ENCODE data around the gene PLOD1.
"Not testable (repeated sequence)": the region's sequence is repeated elsewhere in the genome, so short reads cannot be mapped to it uniquely, and the experiment has no call there.

The PLOD1 gene

DNA sequence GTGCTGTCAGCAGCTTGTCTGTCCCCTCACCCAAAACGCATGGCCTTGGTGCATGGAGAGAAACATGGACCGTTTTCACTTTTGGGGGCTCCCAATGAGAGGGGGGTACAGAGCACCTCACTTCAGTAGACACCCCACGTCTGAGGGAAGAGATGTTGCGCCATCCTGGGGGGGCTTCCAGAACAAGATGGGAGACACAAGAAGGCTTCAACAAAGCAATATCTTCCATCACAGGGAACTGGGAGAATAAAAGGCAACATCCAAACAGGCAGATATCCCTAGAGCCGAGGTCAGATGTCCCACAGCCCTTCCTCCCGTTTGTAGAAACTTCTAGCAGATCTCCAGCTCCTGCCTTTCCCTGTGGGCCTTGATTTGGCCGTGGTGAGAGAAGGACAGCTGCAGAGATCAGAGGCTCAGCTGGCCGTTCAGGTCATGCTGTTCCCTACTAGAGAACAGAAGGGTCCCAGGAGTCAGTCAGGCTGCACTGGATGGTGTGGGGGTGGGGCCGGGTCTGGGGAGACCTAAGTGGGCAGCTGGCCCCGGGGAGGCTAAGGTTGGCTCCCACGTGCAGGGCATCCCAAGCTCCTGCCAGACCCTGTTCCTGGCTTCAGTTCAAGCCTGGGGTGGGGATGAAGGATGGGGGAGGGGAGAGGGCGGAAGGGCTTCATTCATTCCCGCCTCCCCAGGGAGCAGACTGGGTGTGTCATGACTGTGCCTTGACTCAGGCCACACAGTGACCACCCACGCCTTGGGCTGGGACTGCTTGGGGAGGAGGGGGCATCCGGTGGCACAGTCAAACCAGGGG, 4.4 kb downstream of the PLOD1 start:
- no peak for DNase-seq (ENCODE audit: low read depth in 2 of 2)

GRCh38 chr1:11939794-11940193, 5.3 kb downstream of the PLOD1 start:
- not testable (repeated sequence) for DNase-seq (ENCODE audit: low read depth in 2 of 2)

DNA sequence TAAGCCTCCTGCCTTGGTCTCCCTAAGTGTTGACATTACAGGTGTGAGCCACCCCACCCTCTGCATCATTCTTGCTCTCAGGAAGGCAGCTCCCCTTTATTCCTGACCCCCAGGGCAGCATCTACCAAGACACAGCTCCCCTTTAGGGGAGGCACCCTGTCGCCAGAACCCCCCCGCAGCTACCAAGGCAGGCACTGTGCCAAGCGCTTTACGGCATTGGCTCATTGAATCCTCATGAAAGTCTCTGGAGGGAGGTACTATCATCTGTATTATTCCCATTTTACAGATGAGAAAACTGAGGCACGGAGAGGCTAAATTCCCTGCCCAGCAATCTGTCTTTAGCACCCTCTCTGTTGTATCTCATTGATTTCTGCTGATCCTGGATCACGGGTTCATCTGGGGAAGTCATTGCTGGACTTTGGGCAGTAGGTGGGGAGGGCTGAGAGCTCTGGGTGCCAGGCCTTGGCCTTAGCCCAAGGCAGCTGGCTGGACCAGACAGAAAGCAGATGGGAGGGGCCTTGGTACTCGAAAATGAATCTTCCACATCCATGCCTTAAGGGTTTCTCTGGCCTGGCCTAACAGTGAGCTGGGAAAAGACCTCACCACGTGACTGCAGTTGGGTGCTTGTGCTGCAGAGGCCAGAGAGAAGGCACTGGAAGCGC, 5.9 kb downstream of the PLOD1 start:
- DNase-seq (ENCODE audit: low read depth in 2 of 2) = no peak

- DNase-seq (ENCODE audit: low read depth in 2 of 2) = no peak
These were observed 7.8 kb downstream of the PLOD1 start for GRCh38 chr1:11942280-11942679.

DNA sequence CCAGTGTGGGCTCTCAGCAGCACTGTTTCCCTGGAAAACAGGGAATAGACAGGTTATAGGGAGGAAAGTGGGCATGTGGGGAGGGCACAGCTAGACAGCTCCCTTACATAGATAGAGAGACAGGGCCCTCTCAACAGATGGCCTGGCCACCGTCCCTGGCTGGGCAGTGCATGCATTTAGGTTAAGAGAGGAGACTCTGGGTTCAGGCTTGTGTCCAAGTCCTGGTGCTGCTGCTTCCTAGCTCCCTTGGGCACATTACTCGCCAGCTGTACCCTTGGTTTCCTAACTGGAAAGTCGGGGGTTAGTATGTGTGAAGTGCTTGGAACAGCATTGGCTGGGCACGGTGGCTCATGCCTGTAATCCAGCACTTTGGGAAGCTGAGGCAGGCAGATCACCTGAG, 9.1 kb downstream of the PLOD1 start:
- DNase-seq (ENCODE audit: low read depth in 2 of 2) = no peak

DNA sequence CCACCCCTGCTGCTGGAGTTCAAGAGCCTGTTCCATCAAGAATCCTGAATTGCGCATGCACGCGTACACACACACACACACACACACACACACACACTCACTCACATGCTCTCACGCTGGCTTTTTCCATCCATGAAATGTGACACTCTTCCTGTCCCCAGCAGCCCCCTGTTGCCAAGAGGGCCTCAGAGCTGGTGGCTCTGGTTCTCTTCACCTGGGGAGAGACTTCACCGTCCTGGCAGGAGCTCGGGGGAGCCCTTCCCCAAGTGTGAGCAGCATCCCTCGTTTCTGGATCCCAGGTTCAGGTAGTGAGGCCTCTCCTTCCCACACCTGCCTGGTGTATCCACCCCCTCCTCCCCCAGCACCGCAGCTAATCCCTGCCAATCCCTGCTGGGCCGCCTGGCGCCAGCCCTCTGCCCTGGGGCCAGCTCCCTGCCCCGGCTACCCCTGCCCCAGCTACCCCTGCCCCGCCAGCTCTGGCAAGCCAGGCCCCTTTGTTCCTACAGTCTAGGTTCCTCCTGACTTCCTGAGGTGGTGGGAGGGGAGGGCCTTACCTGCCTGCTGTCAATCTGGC, 9.9 kb downstream of the PLOD1 start:
- DNase-seq (ENCODE audit: low read depth in 2 of 2) = no peak

GRCh38 chr1:11946647-11947046, 12.1 kb downstream of the PLOD1 start:
- DNase-seq (ENCODE audit: low read depth in 2 of 2) = no peak

GRCh38 chr1:11948822-11949458, 14.4 kb downstream of the PLOD1 start:
- no peak for DNase-seq (ENCODE audit: low read depth in 2 of 2)

DNA sequence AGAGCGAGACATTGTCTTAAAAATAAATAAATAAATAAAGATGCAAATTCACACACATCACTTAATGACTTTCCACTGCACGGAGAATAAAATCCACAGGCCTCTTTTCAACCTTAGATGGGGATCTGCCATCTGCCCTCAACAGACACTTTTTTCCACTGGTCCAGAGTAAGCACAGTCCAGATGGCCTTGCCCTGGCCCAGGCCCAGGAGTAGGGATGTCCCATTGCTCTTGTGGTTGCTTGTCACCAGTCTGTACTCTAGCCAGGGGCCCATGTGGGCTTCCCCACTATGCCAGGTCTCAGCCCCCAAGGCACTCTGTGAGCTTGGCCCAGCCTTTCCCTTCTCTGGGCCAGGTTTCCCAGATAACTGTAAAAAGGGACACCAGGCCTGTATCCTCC, 17.4 kb downstream of the PLOD1 start:
- no peak for DNase-seq (ENCODE audit: low read depth in 2 of 2)

GRCh38 chr1:11952455-11953109, 18.1 kb downstream of the PLOD1 start:
- peak in 1 of 2 donors; percentile 9 for DNase-seq (ENCODE audit: low read depth in 2 of 2)

- no peak for DNase-seq (ENCODE audit: low read depth in 2 of 2)
These were observed 20.7 kb downstream of the PLOD1 start for GRCh38 chr1:11955221-11955620.

GRCh38 chr1:11957398-11957797, 22.9 kb downstream of the PLOD1 start:
- no peak for DNase-seq (ENCODE audit: low read depth in 2 of 2)

DNA sequence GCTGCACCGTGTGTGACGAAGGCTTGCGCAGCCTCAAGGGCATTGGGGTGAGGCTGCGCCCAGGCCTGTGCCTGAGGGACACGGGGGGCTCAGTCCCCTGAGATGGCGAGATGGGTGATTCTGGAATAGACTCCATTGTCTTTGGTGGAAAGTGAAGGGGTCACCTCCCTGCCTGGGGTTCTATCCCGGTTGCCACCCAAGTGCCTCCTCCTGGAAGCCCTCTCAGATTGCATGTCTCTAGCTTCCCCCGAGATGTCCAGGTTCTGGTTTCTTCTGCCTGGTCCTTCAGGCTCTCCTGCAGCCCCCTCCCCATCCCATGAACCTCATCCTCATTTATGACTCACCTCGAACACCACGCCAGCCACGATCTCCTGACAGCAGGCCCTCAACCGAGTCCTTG, 23.4 kb downstream of the PLOD1 start:
- no peak for DNase-seq (ENCODE audit: low read depth in 2 of 2)

GRCh38 chr1:11960276-11960675, 25.8 kb downstream of the PLOD1 start:
- DNase-seq (ENCODE audit: low read depth in 2 of 2) = no peak

- DNase-seq (ENCODE audit: low read depth in 2 of 2) = no peak
These were observed 26.2 kb downstream of the PLOD1 start for GRCh38 chr1:11960715-11961114.

DNA sequence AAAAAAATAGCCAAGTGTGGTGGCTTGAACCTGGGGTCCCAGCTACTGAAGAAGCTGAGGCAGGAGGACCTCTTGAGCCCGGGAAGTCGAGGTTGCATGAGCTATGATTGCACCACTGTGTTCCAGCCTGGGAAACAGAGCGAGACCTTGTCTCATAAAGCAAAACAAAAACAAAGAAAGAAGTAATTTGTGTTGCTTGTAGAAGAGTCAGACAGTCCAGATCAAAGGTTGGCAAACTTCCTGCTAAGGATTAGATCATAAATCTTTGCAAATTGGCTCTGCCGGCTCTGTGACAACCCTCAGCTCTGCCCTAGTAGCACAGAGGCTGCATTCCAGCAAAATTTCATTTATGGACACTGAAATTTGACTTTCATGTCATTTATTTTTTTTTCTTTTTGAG, 26.7 kb downstream of the PLOD1 start:
- no peak for DNase-seq (ENCODE audit: low read depth in 2 of 2)

GRCh38 chr1:11963622-11964021, 29.1 kb downstream of the PLOD1 start:
- no peak for DNase-seq (ENCODE audit: low read depth in 2 of 2)

- no peak for DNase-seq (ENCODE audit: low read depth in 2 of 2)
These were observed 30.1 kb downstream of the PLOD1 start for GRCh38 chr1:11964656-11965055.

GRCh38 chr1:11967028-11967547, 32.6 kb downstream of the PLOD1 start:
- DNase-seq (ENCODE audit: low read depth in 2 of 2) = no peak

- no peak for DNase-seq (ENCODE audit: low read depth in 2 of 2)
These were observed 36.1 kb downstream of the PLOD1 start for GRCh38 chr1:11970441-11971185.

DNA sequence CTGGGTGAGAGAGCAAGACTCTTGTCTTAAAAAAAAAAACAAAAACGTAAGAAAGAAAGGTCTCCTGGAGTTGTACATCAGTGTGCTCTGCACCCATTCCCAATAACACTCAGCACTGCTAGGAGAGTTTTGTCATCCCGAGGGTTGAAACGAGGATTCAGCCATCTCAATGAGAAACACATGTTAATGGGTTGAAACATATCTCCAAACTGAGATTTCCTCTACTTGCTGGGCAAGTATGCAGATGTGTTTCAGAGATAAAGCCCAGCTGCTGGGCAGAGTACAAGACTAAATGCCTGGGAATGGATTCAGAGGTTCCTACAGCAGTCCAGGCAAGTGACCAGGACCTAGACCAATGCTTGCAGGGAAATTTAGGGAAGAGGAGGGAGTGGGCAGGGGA, 43.1 kb downstream of the PLOD1 start:
- DNase-seq (ENCODE audit: low read depth in 2 of 2) = no peak

Measured in activated CD8-positive, alpha-beta memory T cell treated with anti-CD3 and anti-CD28 coated beads for 4 hours (primary cell).